Keratinocyte (primary cell): ENCODE results near the gene KCNJ6. TPM values are rescaled to one million over a fixed set of nuclear protein-coding genes. Genes with fewer than 3 reads are reported as not detected.

Source experiments
- DNase-seq: peaks from one replicate; pipeline ENCODE4 v3.0.0-alpha.2; 2011; ENCODE audit warnings: low read depth, missing footprints, low spot score
- FAIRE-seq: peaks from 2 replicates; lab custom pipeline; 2011; peaks lifted over from hg19 to GRCh38; lab: Jason Lieb, UNC
- H2AFZ ChIP-seq: 2 replicates; pipeline ENCODE4 v1.6.0; 2012; ENCODE audit warnings: low read length, control low read depth, inconsistent platforms; ENCODE audit not compliant: control insufficient read depth
- H3K27ac ChIP-seq: 2 replicates; pipeline ENCODE4 v1.5.1; 2011; ENCODE audit warnings: low read length; ENCODE audit not compliant: control insufficient read depth, insufficient read depth
- H3K27me3 ChIP-seq: 3 replicates; pipeline ENCODE4 v1.6.0; 2011; ENCODE audit warnings: low read length; ENCODE audit not compliant: control insufficient read depth, insufficient read depth; ENCODE audit errors: extremely low read depth
- H3K36me3 ChIP-seq, 2 experiments: 2 replicates in 1 of 2; 3 replicates in 1 of 2; pipeline ENCODE4 v1.5.1; 2011; ENCODE audit warnings: low read length in 2 of 2, mild to moderate bottlenecking in 1 of 2; ENCODE audit not compliant: control insufficient read depth in 2 of 2, insufficient read depth in 2 of 2; ENCODE audit errors: extremely low read depth in 1 of 2
- H3K4me1 ChIP-seq: 3 replicates; pipeline ENCODE4 v1.5.1; 2011; ENCODE audit warnings: low read length; ENCODE audit not compliant: control insufficient read depth, insufficient read depth; ENCODE audit errors: extremely low read depth
- H3K4me2 ChIP-seq: 3 replicates; pipeline ENCODE4 v1.6.0; 2011; ENCODE audit warnings: low read depth, low read length; ENCODE audit not compliant: control insufficient read depth, insufficient read depth; ENCODE audit errors: extremely low read depth
- H3K4me3 ChIP-seq, 3 experiments: fragments of 200-600 bp in 1 of 3; sonication (generic) in 1 of 3; 2 replicates in 2 of 3; 3 replicates in 1 of 3; pipeline ENCODE4 v1.5.1; 2011 to 2016; ENCODE audit warnings: low read length in 3 of 3, mild to moderate bottlenecking in 3 of 3, control low read depth in 2 of 3, inconsistent platforms in 1 of 3, low read depth in 1 of 3, mixed read lengths in 1 of 3, mixed run types in 1 of 3, moderate library complexity in 1 of 3; ENCODE audit not compliant: control insufficient read depth in 2 of 3, insufficient read depth in 2 of 3; ENCODE audit errors: extremely low read depth in 1 of 3
- H3K79me2 ChIP-seq: 2 replicates; pipeline ENCODE4 v1.6.0; 2012; ENCODE audit warnings: low read length; ENCODE audit not compliant: control insufficient read depth, insufficient read depth
- H3K9ac ChIP-seq: 3 replicates; pipeline ENCODE4 v1.6.0; 2011; ENCODE audit warnings: low read length; ENCODE audit not compliant: control insufficient read depth, insufficient read depth; ENCODE audit errors: extremely low read depth
- H3K9me1 ChIP-seq: 3 replicates; pipeline ENCODE4 v1.6.0; 2011; ENCODE audit warnings: low read length; ENCODE audit not compliant: control insufficient read depth, insufficient read depth; ENCODE audit errors: extremely low read depth
- H3K9me3 ChIP-seq: 2 replicates; pipeline ENCODE4 v1.5.1; 2012; ENCODE audit warnings: low read depth, low read length; ENCODE audit not compliant: control insufficient read depth
- H4K20me1 ChIP-seq: 3 replicates; pipeline ENCODE4 v1.6.0; 2011; ENCODE audit warnings: low read length; ENCODE audit not compliant: control insufficient read depth, insufficient read depth; ENCODE audit errors: extremely low read depth
- CTCF ChIP-seq, 3 experiments: IDR thresholded peaks in 1 of 3; conservative IDR thresholded peaks in 1 of 3; optimal IDR thresholded peaks in 1 of 3; 2 replicates in 2 of 3; 3 replicates in 1 of 3; pipeline versions ENCODE3 to v1.5.1; 2011; ENCODE audit warnings: low read length in 3 of 3, mild to moderate bottlenecking in 3 of 3, moderate library complexity in 2 of 3, control low read depth in 1 of 3, inconsistent platforms in 1 of 3; ENCODE audit not compliant: insufficient read depth in 2 of 3; ENCODE audit errors: extremely low read depth in 1 of 3
- EZH2 ChIP-seq: IDR thresholded peaks from one replicate; pipeline ENCODE4 v1.6.1; 2012; ENCODE audit warnings: inconsistent platforms, mild to moderate bottlenecking, low read length, moderate library complexity
- dilution Hi-C: fragments of 300-500 bp; cut with MboI; formaldehyde crosslinking; loops from one replicate; pipeline ENCODE4 v1.7.0; 2020; ENCODE audit warnings: low sequenced_read_pairs; ENCODE audit not compliant: extremely low pct_ligation_motif_present
- polyA plus RNA-seq, 5 experiments: library from polyadenylated mRNA; depleted of rRNA in 3 of 5; stranded (reverse) in 3 of 5; stranded (forward) in 1 of 5; unstranded in 1 of 5; fragments of >200 nt; gene quantifications; 1 replicate in 1 of 5; 2 replicates in 3 of 5; 3 replicates in 1 of 5; pipeline versions ENCODE4 v1.2.1 to v1.2.3, GENCODE V29; 2011 to 2012; ENCODE audit warnings: missing spikeins in 2 of 5, low read depth in 1 of 5, low replicate concordance in 1 of 5

KCNJ6 gene
- polyA plus RNA-seq, 1 donor (not counting 4 experiments of a cell fraction or from before 2014, with no cell fraction given), result not detected

- H3K9me3 ChIP-seq, result no peaks in the 10 kb centered on the region
- no peak for DNase-seq
- no peak overlapping the region for H3K4me3 ChIP-seq
- H3K4me2 ChIP-seq, result no peak overlapping the region
- H3K36me3 ChIP-seq, result no peaks in the 10 kb centered on the region
- H3K9ac ChIP-seq, result no peak overlapping the region
- no peaks in the 10 kb centered on the region for H3K9me1 ChIP-seq
- H4K20me1 ChIP-seq, result no peaks in the 10 kb centered on the region
- no peak for FAIRE-seq
- no peak overlapping the region for H3K27ac ChIP-seq
- no peaks in the 10 kb centered on the region for H3K79me2 ChIP-seq
- H3K4me1 ChIP-seq, result no peaks in the 10 kb centered on the region
- TF ChIP-seq EZH2 (no peak), CTCF (optimal IDR thresholded peaks at IDR 0.05 in 1 of 3, IDR thresholded peaks at IDR 0.05 in 1 of 3, conservative IDR thresholded peaks at IDR 0.05 in 1 of 3; ENCODE audit: extremely low read depth in 1 of 3, insufficient read depth in 2 of 3, low read length in 3 of 3) (no peak)
- no peaks in the 10 kb centered on the region for H3K27me3 ChIP-seq
- dilution Hi-C loops, result no loop called here
- no peak overlapping the region for H2AFZ ChIP-seq
Observed at GRCh38 chr21:37804001-37804400, 112.3 kb downstream of the KCNJ6 start.

GRCh38 chr21:37803101-37803651, 113.1 kb downstream of the KCNJ6 start:
- no peaks in the 10 kb centered on the region for H3K79me2 ChIP-seq
- H3K4me2 ChIP-seq, result no peak overlapping the region
- no peak overlapping the region for H3K9ac ChIP-seq
- no peaks in the 10 kb centered on the region for H3K4me1 ChIP-seq
- DNase-seq (no peak), FAIRE-seq (no peak)
- H4K20me1 ChIP-seq, result no peaks in the 10 kb centered on the region
- no peak for TF ChIP-seq EZH2
- TF ChIP-seq CTCF (optimal IDR thresholded peaks at IDR 0.05 in 1 of 3, IDR thresholded peaks at IDR 0.05 in 1 of 3, conservative IDR thresholded peaks at IDR 0.05 in 1 of 3; ENCODE audit: extremely low read depth in 1 of 3, insufficient read depth in 2 of 3, low read length in 3 of 3), result no peak
- no peak overlapping the region for H3K27ac ChIP-seq
- no peaks in the 10 kb centered on the region for H3K27me3 ChIP-seq
- dilution Hi-C loops, result no loop called here
- no peaks in the 10 kb centered on the region for H3K36me3 ChIP-seq
- H3K4me3 ChIP-seq, result no peak overlapping the region
- H3K9me3 ChIP-seq, result no peaks in the 10 kb centered on the region
- no peaks in the 10 kb centered on the region for H3K9me1 ChIP-seq
- no peak overlapping the region for H2AFZ ChIP-seq
